HepG2 (cell line): ENCODE data around the gene KIF22. TPM values are rescaled to one million over a fixed set of nuclear protein-coding genes. Genes with fewer than 3 reads are reported as not detected.

Experiments used
- ATAC-seq: fragments of 200-7000 bp; cut with Tn5 transposase; 3 replicates; pipeline ENCODE4 v1.9.1; 2020; ENCODE audit warnings: mild to moderate bottlenecking, moderate library complexity
- BruUV-seq: library from RNA; stranded (reverse); fragments of 400-500 nt; replicated peaks from 2 replicates; lab custom pipeline; 2021; lab: Mats Ljungman, UMichigan
- CTCF ChIA-PET: fragments of 300-600 bp; formaldehyde crosslinking; extraction: SDS; loops from one replicate; lab custom pipeline; 2021; ENCODE audit warnings: low total read pairs, inconsistent platforms, low intra/inter-chr PET ratio; lab: Yijun Ruan, JAX
- POLR2A ChIA-PET: fragments of 350-600 bp; sonication (Branson Sonifier 250); formaldehyde crosslinking; loops from one replicate; lab custom pipeline; 2020; ENCODE audit warnings: antibody characterized with exemption, inconsistent platforms; lab: Yijun Ruan, JAX
- DNase-seq: peaks from one replicate; pipeline ENCODE4 v3.0.0-alpha.2; 2015; ENCODE audit warnings: low spot score
- FAIRE-seq: peaks from 3 replicates; lab custom pipeline; 2011; peaks lifted over from hg19 to GRCh38; lab: Jason Lieb, UNC
- H2AFZ ChIP-seq: one replicate; pipeline ENCODE4 v1.6.1; 2011; ENCODE audit warnings: low read length, inconsistent platforms
- H3K27ac ChIP-seq: fragments of 300-600 bp; 3 replicates; pipeline ENCODE4 v1.8.0; 2011; ENCODE audit warnings: mixed run types, mild to moderate bottlenecking, mixed read lengths, low read length, inconsistent platforms; ENCODE audit not compliant: insufficient read depth; ENCODE audit errors: extremely low read length
- H3K27me3 ChIP-seq, 2 experiments: fragments of 200-600 bp in 1 of 2; 2 replicates in 1 of 2; 3 replicates in 1 of 2; pipeline versions ENCODE4 v1.6.0 to v1.8.0; 2011; ENCODE audit warnings: low read length in 2 of 2, mild to moderate bottlenecking in 2 of 2, moderate library complexity in 2 of 2, inconsistent platforms in 1 of 2; ENCODE audit not compliant: insufficient read depth in 2 of 2, control insufficient read depth in 1 of 2
- H3K36me3 ChIP-seq, 2 experiments: fragments of 200-600 bp in 1 of 2; replicated peaks in 1 of 2; 2 replicates in 1 of 2; 3 replicates in 1 of 2; pipeline versions ENCODE4 v1.5.1 to v1.8.0; 2011; ENCODE audit warnings: low read length in 2 of 2, inconsistent platforms in 1 of 2; ENCODE audit not compliant: insufficient read depth in 2 of 2, control insufficient read depth in 1 of 2
- H3K4me1 ChIP-seq: 2 replicates; pipeline ENCODE4 v1.5.1; 2012; ENCODE audit warnings: low read length, inconsistent platforms; ENCODE audit not compliant: insufficient read depth
- H3K4me2 ChIP-seq: 2 replicates; pipeline ENCODE4 v1.6.0; 2011; ENCODE audit warnings: low read depth, low read length, inconsistent platforms
- H3K4me3 ChIP-seq, 3 experiments: fragments of 200-600 bp in 1 of 3; sonication (generic), shearing (Covaris generic) in 1 of 3; replicated peaks in 1 of 3; 2 replicates each; pipeline ENCODE4 v1.5.1; 2011 to 2016; ENCODE audit warnings: low read length in 3 of 3, inconsistent platforms in 2 of 3, low read depth in 2 of 3, mild to moderate bottlenecking in 2 of 3, control low read depth in 1 of 3, mixed read lengths in 1 of 3; ENCODE audit not compliant: insufficient read depth in 1 of 3
- H3K79me2 ChIP-seq: one replicate; pipeline ENCODE4 v1.6.1; 2011; ENCODE audit warnings: low read length, inconsistent platforms; ENCODE audit not compliant: insufficient read depth
- H3K9ac ChIP-seq: 2 replicates; pipeline ENCODE4 v1.6.0; 2011; ENCODE audit warnings: mild to moderate bottlenecking, low read depth, low read length, inconsistent platforms; ENCODE audit not compliant: insufficient read depth
- H3K9me3 ChIP-seq: 2 replicates; pipeline ENCODE4 v1.5.1; 2012; ENCODE audit warnings: mild to moderate bottlenecking, low read length
- H4K20me1 ChIP-seq: 2 replicates; pipeline ENCODE4 v1.6.0; 2011; ENCODE audit warnings: inconsistent platforms, mild to moderate bottlenecking, low read length, moderate library complexity; ENCODE audit not compliant: insufficient read depth
- EP300 ChIP-seq, 3 experiments: sonication (generic) in 1 of 3; formaldehyde crosslinking in 1 of 3; IDR thresholded peaks; 2 replicates each; pipeline versions ENCODE4 v1.5.1 to v1.6.1; 2011 to 2020; ENCODE audit warnings: low read depth in 2 of 3, low read length in 2 of 3, borderline replicate concordance in 1 of 3, improper control_type of control experiment in 1 of 3, mild to moderate bottlenecking in 1 of 3, missing genetic modification reagents in 1 of 3, moderate library complexity in 1 of 3
- KDM6A ChIP-seq: IDR thresholded peaks from 2 replicates; pipeline ENCODE4 v1.6.1; 2016; ENCODE audit warnings: low read depth
- MAFF ChIP-seq: IDR thresholded peaks from 2 replicates; pipeline ENCODE4 v1.6.1; 2011; ENCODE audit warnings: low read depth, low read length, improper control_type of control experiment
- MZF1 ChIP-seq: sonication (generic); formaldehyde crosslinking; IDR thresholded peaks from 2 replicates; pipeline ENCODE4 v1.8.1; 2023; ENCODE audit warnings: mild to moderate bottlenecking, missing genetic modification reagents, borderline replicate concordance
- XRCC5 ChIP-seq: fragments of 200-400 bp; formaldehyde crosslinking; optimal IDR thresholded peaks from 2 replicates; pipeline ENCODE3; 2017; ENCODE audit warnings: mild to moderate bottlenecking, low read length
- ZNF292 ChIP-seq: sonication (generic); formaldehyde crosslinking; IDR thresholded peaks from 2 replicates; pipeline ENCODE4 v1.8.1; 2022; ENCODE audit warnings: mild to moderate bottlenecking, low read depth, missing genetic modification reagents, borderline replicate concordance
- ZNF34 ChIP-seq: sonication (generic); formaldehyde crosslinking; IDR thresholded peaks from 2 replicates; pipeline ENCODE4 v1.4.0; 2020; ENCODE audit warnings: mild to moderate bottlenecking, missing genetic modification reagents, borderline replicate concordance
- ZNF547 ChIP-seq: sonication (generic); formaldehyde crosslinking; IDR thresholded peaks from 2 replicates; pipeline ENCODE4 v1.5.1; 2020; ENCODE audit warnings: mild to moderate bottlenecking, missing genetic modification reagents
- ZNF605 ChIP-seq: sonication (generic); formaldehyde crosslinking; IDR thresholded peaks from 2 replicates; pipeline ENCODE4 v1.8.0; 2022; ENCODE audit warnings: mild to moderate bottlenecking, missing genetic modification reagents
- ZSCAN25 ChIP-seq: sonication (generic); formaldehyde crosslinking; IDR thresholded peaks from 2 replicates; pipeline ENCODE4 v1.8.0; 2022; ENCODE audit warnings: mild to moderate bottlenecking, missing genetic modification reagents
- WGBS: methylation state at CpG from one replicate; pipeline ENCODE4 v1.1.6; 2017; ENCODE audit warnings: low lambda C conversion rate; 5-methylcytosine and 5-hydroxymethylcytosine counted together
- in situ Hi-C: cut with HindIII; loops from 2 replicates; pipeline ENCODE4 v1.10.0; 2017; ENCODE audit warnings: low pct_unique_long_range_greater_than_20kb; ENCODE audit not compliant: extremely low pct_ligation_motif_present
- intact Hi-C: fragments of 100-400 bp; cut with micrococcal nuclease; formaldehyde crosslinking; loops from one replicate; pipeline ENCODE4 v1.10.0; 2022; ENCODE audit not compliant: unreplicated experiment
- polyA plus RNA-seq, 8 experiments: library from polyadenylated mRNA; depleted of rRNA in 3 of 8; stranded (reverse) in 7 of 8; unstranded in 1 of 8; fragments of >200 nt; fragmentation: Illumina TruSeq in 4 of 8; extraction: Trizol in 4 of 8; gene quantifications; 2 replicates each; pipeline versions ENCODE4 v1.2.1 to v1.2.3, GENCODE V29; 2011 to 2016; ENCODE audit warnings: low read depth in 4 of 8, missing spikeins in 1 of 8, mixed read lengths in 1 of 8; ENCODE audit not compliant: insufficient read depth in 1 of 8
- total RNA-seq, 5 experiments: library from RNA; depleted of rRNA; stranded (reverse); fragments of >200 nt; fragmentation: Illumina TruSeq; extraction: Trizol; gene quantifications; 2 replicates each; pipeline ENCODE4 v1.2.3, GENCODE V29; 2016; ENCODE audit warnings: low read depth in 1 of 5
- TF ChIP-seq, protein P1 (sequence below): sonication (generic); formaldehyde crosslinking; IDR thresholded peaks from 2 replicates; pipeline ENCODE4 v1.8.0; 2023; ENCODE audit warnings: mild to moderate bottlenecking, missing genetic modification reagents
- TF ChIP-seq, protein P2 (sequence below): sonication (generic); formaldehyde crosslinking; IDR thresholded peaks from 2 replicates; pipeline ENCODE4 v1.4.0; 2020; ENCODE audit warnings: mild to moderate bottlenecking, missing genetic modification reagents
- TF ChIP-seq, protein P3 (sequence below): sonication (generic); formaldehyde crosslinking; IDR thresholded peaks from 2 replicates; pipeline ENCODE4 v1.4.0; 2020; ENCODE audit warnings: mild to moderate bottlenecking, low read depth, missing genetic modification reagents
- TF ChIP-seq, protein P4 (sequence below): sonication (generic); formaldehyde crosslinking; IDR thresholded peaks from 2 replicates; pipeline ENCODE4 v1.5.1; 2020; ENCODE audit warnings: mild to moderate bottlenecking, missing genetic modification reagents, moderate library complexity
- TF ChIP-seq, protein P5 (sequence below): sonication (generic); formaldehyde crosslinking; IDR thresholded peaks from 2 replicates; pipeline ENCODE4 v1.4.0; 2020; ENCODE audit warnings: missing genetic modification reagents, mild to moderate bottlenecking, borderline replicate concordance

KIF22 gene
- total and polyA plus RNA-seq, 2 of the 13 experiments (the other 11 are each of a cell fraction or from before 2014, with no cell fraction given), result 95.8 to 118 TPM

GRCh38 chr16:29826342-29826695 lies 35.8 kb downstream of the KIF22 start:
- ATAC-seq, result peak; percentile 1; the same call in 2 of the 3 replicates
- peak overlapping the region; percentile 16 for H3K27ac ChIP-seq
- no TSS peak for BruUV-seq
- CTCF ChIA-PET, result no interaction called here
- H2AFZ ChIP-seq, result no peak overlapping the region
- peak overlapping the region; percentile 38 for H3K4me2 ChIP-seq
- H3K79me2 ChIP-seq, result peaks cover 7% of the 10 kb centered on the region
- H3K27me3 ChIP-seq, result no peaks in the 10 kb centered on the region
- H4K20me1 ChIP-seq, result no peaks in the 10 kb centered on the region
- H3K4me1 ChIP-seq, result peaks cover 93% of the 10 kb centered on the region
- DNase-seq, result no peak
- H3K4me3 ChIP-seq, result no peak overlapping the region
- intact Hi-C loops (loop anchor here (5.0 kb wide), 1 partner anchor 36 kb away; the partner anchor contains the start of gene CDIPT), in situ Hi-C loops (no loop called here)
- H3K9me3 ChIP-seq, result no peaks in the 10 kb centered on the region
- H3K36me3 ChIP-seq, result no peaks in the 10 kb centered on the region
- POLR2A ChIA-PET, result interaction anchor here (0.7 to 6.6 kb wide), 14 partner anchors 7 to 152 kb away, joined by 3 to 145 read pairs (median 4); partner anchors contain the start of genes CDIPT, MAZ, MVP and PAGR1
- 22% methylated on average over 8 of the region's 8 CpGs for WGBS
- peak overlapping the region; percentile 6; the same call in 1 of the 2 replicates for H3K9ac ChIP-seq
- peak; percentile 26 for FAIRE-seq
- TF ChIP-seq ZNF605 (0 out of 2 replicates have a peak, but pooled peaks have one; percentile 18), MZF1 (no peak), ZNF292 (CRISPR knock-in tag) (no peak), XRCC5 (peak; percentile 5), KDM6A (CRISPR knock-in tag) (no peak), EP300 (IDR thresholded peaks at IDR 0.05; ENCODE audit: low read depth in 2 of 2, low read length in 2 of 2) (no peak), EP300 (CRISPR knock-in tag; IDR thresholded peaks at IDR 0.05; ENCODE audit: borderline replicate concordance) (no peak), ZNF547 (0 out of 2 replicates have a peak, but pooled peaks have one; percentile 12), ZNF34 (CRISPR knock-in tag) (no peak), MAFF (no peak), ZSCAN25 (CRISPR knock-in tag) (no peak)
- TF ChIP-seq, protein P1, sequence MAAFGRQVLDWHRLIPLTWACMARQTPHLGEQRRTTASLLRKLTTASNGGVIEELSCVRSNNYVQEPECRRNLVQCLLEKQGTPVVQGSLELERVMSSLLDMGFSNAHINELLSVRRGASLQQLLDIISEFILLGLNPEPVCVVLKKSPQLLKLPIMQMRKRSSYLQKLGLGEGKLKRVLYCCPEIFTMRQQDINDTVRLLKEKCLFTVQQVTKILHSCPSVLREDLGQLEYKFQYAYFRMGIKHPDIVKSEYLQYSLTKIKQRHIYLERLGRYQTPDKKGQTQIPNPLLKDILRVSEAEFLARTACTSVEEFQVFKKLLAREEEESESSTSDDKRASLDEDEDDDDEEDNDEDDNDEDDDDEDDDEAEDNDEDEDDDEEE (CRISPR knock-in tag), result no peak
- TF ChIP-seq, protein P2, sequence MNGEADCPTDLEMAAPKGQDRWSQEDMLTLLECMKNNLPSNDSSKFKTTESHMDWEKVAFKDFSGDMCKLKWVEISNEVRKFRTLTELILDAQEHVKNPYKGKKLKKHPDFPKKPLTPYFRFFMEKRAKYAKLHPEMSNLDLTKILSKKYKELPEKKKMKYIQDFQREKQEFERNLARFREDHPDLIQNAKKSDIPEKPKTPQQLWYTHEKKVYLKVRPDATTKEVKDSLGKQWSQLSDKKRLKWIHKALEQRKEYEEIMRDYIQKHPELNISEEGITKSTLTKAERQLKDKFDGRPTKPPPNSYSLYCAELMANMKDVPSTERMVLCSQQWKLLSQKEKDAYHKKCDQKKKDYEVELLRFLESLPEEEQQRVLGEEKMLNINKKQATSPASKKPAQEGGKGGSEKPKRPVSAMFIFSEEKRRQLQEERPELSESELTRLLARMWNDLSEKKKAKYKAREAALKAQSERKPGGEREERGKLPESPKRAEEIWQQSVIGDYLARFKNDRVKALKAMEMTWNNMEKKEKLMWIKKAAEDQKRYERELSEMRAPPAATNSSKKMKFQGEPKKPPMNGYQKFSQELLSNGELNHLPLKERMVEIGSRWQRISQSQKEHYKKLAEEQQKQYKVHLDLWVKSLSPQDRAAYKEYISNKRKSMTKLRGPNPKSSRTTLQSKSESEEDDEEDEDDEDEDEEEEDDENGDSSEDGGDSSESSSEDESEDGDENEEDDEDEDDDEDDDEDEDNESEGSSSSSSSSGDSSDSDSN (CRISPR knock-in tag), result no peak
- TF ChIP-seq, protein P3, sequence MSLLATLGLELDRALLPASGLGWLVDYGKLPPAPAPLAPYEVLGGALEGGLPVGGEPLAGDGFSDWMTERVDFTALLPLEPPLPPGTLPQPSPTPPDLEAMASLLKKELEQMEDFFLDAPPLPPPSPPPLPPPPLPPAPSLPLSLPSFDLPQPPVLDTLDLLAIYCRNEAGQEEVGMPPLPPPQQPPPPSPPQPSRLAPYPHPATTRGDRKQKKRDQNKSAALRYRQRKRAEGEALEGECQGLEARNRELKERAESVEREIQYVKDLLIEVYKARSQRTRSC (CRISPR knock-in tag), result no peak
- TF ChIP-seq, protein P4, sequence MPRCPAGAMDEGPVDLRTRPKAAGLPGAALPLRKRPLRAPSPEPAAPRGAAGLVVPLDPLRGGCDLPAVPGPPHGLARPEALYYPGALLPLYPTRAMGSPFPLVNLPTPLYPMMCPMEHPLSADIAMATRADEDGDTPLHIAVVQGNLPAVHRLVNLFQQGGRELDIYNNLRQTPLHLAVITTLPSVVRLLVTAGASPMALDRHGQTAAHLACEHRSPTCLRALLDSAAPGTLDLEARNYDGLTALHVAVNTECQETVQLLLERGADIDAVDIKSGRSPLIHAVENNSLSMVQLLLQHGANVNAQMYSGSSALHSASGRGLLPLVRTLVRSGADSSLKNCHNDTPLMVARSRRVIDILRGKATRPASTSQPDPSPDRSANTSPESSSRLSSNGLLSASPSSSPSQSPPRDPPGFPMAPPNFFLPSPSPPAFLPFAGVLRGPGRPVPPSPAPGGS (CRISPR knock-in tag), result no peak
- TF ChIP-seq, protein P5, sequence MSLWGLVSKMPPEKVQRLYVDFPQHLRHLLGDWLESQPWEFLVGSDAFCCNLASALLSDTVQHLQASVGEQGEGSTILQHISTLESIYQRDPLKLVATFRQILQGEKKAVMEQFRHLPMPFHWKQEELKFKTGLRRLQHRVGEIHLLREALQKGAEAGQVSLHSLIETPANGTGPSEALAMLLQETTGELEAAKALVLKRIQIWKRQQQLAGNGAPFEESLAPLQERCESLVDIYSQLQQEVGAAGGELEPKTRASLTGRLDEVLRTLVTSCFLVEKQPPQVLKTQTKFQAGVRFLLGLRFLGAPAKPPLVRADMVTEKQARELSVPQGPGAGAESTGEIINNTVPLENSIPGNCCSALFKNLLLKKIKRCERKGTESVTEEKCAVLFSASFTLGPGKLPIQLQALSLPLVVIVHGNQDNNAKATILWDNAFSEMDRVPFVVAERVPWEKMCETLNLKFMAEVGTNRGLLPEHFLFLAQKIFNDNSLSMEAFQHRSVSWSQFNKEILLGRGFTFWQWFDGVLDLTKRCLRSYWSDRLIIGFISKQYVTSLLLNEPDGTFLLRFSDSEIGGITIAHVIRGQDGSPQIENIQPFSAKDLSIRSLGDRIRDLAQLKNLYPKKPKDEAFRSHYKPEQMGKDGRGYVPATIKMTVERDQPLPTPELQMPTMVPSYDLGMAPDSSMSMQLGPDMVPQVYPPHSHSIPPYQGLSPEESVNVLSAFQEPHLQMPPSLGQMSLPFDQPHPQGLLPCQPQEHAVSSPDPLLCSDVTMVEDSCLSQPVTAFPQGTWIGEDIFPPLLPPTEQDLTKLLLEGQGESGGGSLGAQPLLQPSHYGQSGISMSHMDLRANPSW, result no peak
